Measurements from ENCODE around the gene POLR1D. TPM values are rescaled to one million over a fixed set of nuclear protein-coding genes. Genes with fewer than 3 reads are reported as not detected.

POLR1D gene
- polyA plus RNA-seq, 1 experiment, result 174 TPM

GRCh38 chr13:27613628-27614027 lies 8.1 kb upstream of the POLR1D start:
- TF ChIP-seq CTCF (IDR thresholded peaks at IDR 0.05; ENCODE audit: low read depth, low read length), result no peak
- CTCF ChIA-PET, result no interaction called here

GRCh38 chr13:27617881-27618321 lies 3.8 kb upstream of the POLR1D start:
- Histone ChIP-seq H3K4me3 (ENCODE audit: low read depth, low read length) (no peak overlapping the region), H3K9me3 (ENCODE audit: control insufficient read depth, insufficient read depth, low read length) (peaks cover 4% of the 10 kb centered on the region), H3K27ac (ENCODE audit: low read depth, low read length) (no peak overlapping the region), H3K27me3 (ENCODE audit: control insufficient read depth, insufficient read depth, low read length) (no peaks in the 10 kb centered on the region)
- ChIA-PET POLR2A (no interaction called here), CTCF (no interaction called here)
- no peak for TF ChIP-seq CTCF (IDR thresholded peaks at IDR 0.05; ENCODE audit: low read depth, low read length)
- DNase-seq (ENCODE audit: low read depth, low spot score), result no peak

More at GRCh38 chr13:27613628-27614027, 8.1 kb upstream of the POLR1D start:
- Histone ChIP-seq H3K27ac (ENCODE audit: low read depth, low read length) (no peak overlapping the region), H3K9me3 (ENCODE audit: control insufficient read depth, insufficient read depth, low read length) (peaks cover 4% of the 10 kb centered on the region; the same call in 1 of the 2 replicates), H3K4me3 (ENCODE audit: low read depth, low read length) (no peak overlapping the region), H3K27me3 (ENCODE audit: control insufficient read depth, insufficient read depth, low read length) (no peaks in the 10 kb centered on the region)
- POLR2A ChIA-PET, result no interaction called here
- no peak for DNase-seq (ENCODE audit: low read depth, low spot score)

GRCh38 chr13:27619093-27619727 lies 2.5 kb upstream of the POLR1D start:
- H3K9me3 ChIP-seq (ENCODE audit: control insufficient read depth, insufficient read depth, low read length), result peaks cover 3% of the 10 kb centered on the region
- no peak overlapping the region for H3K27ac ChIP-seq (ENCODE audit: low read depth, low read length)
- H3K27me3 ChIP-seq (ENCODE audit: control insufficient read depth, insufficient read depth, low read length), result no peaks in the 10 kb centered on the region
- no peak for DNase-seq (ENCODE audit: low read depth, low spot score)
- ChIA-PET CTCF (interaction anchor here (0.7 to 2.4 kb wide), 10 partner anchors 10 to 334 kb away, joined by 3 to 18 read pairs (median 3); no protein-coding TSS in a partner anchor), POLR2A (interaction anchor here (0.6 to 1.6 kb wide), 3 partner anchors 12 to 91 kb away, joined by 3 to 4 read pairs (median 3); no protein-coding TSS in a partner anchor)
- no peak for TF ChIP-seq CTCF (IDR thresholded peaks at IDR 0.05; ENCODE audit: low read depth, low read length)
- H3K4me3 ChIP-seq (ENCODE audit: low read depth, low read length), result peak overlapping the region; percentile 88

- ChIA-PET CTCF (interaction anchor here (0.6 to 2.4 kb wide), 13 partner anchors 11 to 334 kb away, joined by 3 to 18 read pairs (median 3); no protein-coding TSS in a partner anchor), POLR2A (interaction anchor here (0.6 to 2.3 kb wide), 9 partner anchors 12 to 170 kb away, joined by 3 to 6 read pairs (median 3); partner anchors contain the start of gene MTIF3)
- H3K9me3 ChIP-seq (ENCODE audit: control insufficient read depth, insufficient read depth, low read length), result no peaks in the 10 kb centered on the region; the same call in none of the 2 replicates
- TF ChIP-seq CTCF (IDR thresholded peaks at IDR 0.05; ENCODE audit: low read depth, low read length), result peak; percentile 32
- peak overlapping the region; percentile 88 for H3K4me3 ChIP-seq (ENCODE audit: low read depth, low read length)
- H3K27me3 ChIP-seq (ENCODE audit: control insufficient read depth, insufficient read depth, low read length), result no peaks in the 10 kb centered on the region
- no peak for DNase-seq (ENCODE audit: low read depth, low spot score)
- H3K27ac ChIP-seq (ENCODE audit: low read depth, low read length), result peak overlapping the region; percentile 80
Measured at GRCh38 chr13:27619728-27620376, 1.8 kb upstream of the POLR1D start.
